Measurements from ENCODE around the gene TIMP2. TPM values are rescaled to one million over a fixed set of nuclear protein-coding genes. Genes with fewer than 3 reads are reported as not detected.

TIMP2 gene
- total and polyA plus RNA-seq, 2 of the 8 experiments (the other 6 are each of a cell fraction or from before 2014, with no cell fraction given): 18.2 to 43.3 TPM

GRCh38 chr17:78925234-78925633 is at the start of gene TIMP2 (continued):
- TF ChIP-seq, protein P1, sequence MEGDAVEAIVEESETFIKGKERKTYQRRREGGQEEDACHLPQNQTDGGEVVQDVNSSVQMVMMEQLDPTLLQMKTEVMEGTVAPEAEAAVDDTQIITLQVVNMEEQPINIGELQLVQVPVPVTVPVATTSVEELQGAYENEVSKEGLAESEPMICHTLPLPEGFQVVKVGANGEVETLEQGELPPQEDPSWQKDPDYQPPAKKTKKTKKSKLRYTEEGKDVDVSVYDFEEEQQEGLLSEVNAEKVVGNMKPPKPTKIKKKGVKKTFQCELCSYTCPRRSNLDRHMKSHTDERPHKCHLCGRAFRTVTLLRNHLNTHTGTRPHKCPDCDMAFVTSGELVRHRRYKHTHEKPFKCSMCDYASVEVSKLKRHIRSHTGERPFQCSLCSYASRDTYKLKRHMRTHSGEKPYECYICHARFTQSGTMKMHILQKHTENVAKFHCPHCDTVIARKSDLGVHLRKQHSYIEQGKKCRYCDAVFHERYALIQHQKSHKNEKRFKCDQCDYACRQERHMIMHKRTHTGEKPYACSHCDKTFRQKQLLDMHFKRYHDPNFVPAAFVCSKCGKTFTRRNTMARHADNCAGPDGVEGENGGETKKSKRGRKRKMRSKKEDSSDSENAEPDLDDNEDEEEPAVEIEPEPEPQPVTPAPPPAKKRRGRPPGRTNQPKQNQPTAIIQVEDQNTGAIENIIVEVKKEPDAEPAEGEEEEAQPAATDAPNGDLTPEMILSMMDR (IDR thresholded peaks at IDR 0.05; ENCODE audit: control extremely low read depth in 1 of 3, insufficient read depth in 1 of 3, low read depth in 1 of 3, low read length in 3 of 3): peak in 2 of 3 experiments; percentile 13 to 30; a peak in 2 of 4 replicates

Data from H1 (cell line).